ENCODE measurements around the gene HLA-DMB. TPM values are rescaled to one million over a fixed set of nuclear protein-coding genes. Genes with fewer than 3 reads are reported as not detected.

HLA-DMB gene
- total RNA-seq, 4 donors from 2014 or later: 4.3 to 8.1 (median 5.6) TPM

DNA sequence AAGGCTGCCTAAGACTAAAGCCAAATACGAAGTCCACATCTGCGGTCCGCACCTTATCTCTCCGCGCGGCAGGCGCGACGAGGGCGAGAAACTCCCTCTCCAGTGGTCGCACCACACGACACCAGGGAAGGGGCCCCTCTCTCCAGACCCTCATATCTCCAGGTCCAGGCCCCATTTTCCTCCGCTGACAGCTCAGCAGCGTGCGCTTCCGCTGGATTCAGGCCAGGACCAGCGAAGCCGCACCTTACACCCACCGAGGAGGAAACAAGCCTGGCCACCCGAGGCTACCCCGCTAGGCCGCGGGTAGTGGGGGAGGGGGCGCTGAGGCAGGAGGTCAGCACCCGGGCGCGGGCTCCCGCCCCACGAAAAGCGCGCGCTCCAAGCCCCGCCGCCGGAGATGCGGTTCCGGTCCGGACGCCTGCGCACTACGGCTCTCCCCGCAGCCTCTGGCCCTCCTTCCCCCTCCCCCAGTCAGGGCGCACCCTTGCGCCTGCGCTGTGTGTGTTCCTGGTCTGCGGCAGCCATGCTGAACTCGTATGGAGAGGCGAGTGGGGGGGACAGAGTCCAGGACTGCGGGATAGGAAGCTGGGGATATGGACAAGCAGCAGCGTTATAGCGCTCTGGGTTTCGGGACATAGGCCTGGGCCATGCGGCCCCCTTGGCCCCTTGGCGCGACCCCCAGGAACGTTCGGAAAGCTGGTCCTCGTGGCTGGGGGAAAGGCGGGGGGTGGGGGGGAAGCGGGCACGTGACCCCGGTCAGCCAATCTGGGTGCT, 27.5 kb upstream of the HLA-DMB start, which contains the start of gene BRD2:
TSS of gene BRD2 (plus strand) at position 502 of the 774 bp plus-strand sequence. CDS start 4,305 bp downstream, outside the sequence.
- H3K27me3 ChIP-seq: no peaks in the 10 kb centered on the region
- TF ChIP-seq, protein P1, sequence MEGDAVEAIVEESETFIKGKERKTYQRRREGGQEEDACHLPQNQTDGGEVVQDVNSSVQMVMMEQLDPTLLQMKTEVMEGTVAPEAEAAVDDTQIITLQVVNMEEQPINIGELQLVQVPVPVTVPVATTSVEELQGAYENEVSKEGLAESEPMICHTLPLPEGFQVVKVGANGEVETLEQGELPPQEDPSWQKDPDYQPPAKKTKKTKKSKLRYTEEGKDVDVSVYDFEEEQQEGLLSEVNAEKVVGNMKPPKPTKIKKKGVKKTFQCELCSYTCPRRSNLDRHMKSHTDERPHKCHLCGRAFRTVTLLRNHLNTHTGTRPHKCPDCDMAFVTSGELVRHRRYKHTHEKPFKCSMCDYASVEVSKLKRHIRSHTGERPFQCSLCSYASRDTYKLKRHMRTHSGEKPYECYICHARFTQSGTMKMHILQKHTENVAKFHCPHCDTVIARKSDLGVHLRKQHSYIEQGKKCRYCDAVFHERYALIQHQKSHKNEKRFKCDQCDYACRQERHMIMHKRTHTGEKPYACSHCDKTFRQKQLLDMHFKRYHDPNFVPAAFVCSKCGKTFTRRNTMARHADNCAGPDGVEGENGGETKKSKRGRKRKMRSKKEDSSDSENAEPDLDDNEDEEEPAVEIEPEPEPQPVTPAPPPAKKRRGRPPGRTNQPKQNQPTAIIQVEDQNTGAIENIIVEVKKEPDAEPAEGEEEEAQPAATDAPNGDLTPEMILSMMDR (IDR thresholded peaks at IDR 0.05 in 4 of 5, conservative IDR thresholded peaks at IDR 0.05 in 1 of 5): no peak
- peak; percentile 96 to 99 for TF ChIP-seq POLR2A (IDR thresholded peaks at IDR 0.05)
- in situ Hi-C loops (cut with MboI; ENCODE audit: low sequenced_read_pairs in 4 of 4): loop anchor here in 3 of 4 donors (25.0 kb wide), 3 partner anchors 444 to 1006 kb away; partner anchors contain the start of genes AGER (in 3 of the 3), AGPAT1 (in 3 of the 3), GPSM3 (in 3 of the 3) and PBX2 (in 3 of the 3)
- peak within 1 kb of the TSS; percentile 75 to 95 (median 78) for H3K4me3 ChIP-seq
- peak; percentile 45 to 53 for ATAC-seq
- no peaks in the 10 kb centered on the region for H3K9me3 ChIP-seq
- peaks cover 20 to 32% of the 10 kb centered on the region in 2 donors for H3K4me1 ChIP-seq
- H3K27ac ChIP-seq: peak within 1 kb of the TSS; percentile 97 to 100 (median 100)
- DNase-seq: peak; percentile 96 to 97
- intact Hi-C loops (cut with DNase I; ENCODE audit: low total_unique reads): loop anchor here (1.0 to 5.0 kb wide), 6 partner anchors 15 to 791 kb away; partner anchors contain the start of genes AGPAT1, HLA-DMA, RNF5 and RXRB
- H3K36me3 ChIP-seq: peaks cover 0 to 10% of the 10 kb centered on the region in 2 donors

DNA sequence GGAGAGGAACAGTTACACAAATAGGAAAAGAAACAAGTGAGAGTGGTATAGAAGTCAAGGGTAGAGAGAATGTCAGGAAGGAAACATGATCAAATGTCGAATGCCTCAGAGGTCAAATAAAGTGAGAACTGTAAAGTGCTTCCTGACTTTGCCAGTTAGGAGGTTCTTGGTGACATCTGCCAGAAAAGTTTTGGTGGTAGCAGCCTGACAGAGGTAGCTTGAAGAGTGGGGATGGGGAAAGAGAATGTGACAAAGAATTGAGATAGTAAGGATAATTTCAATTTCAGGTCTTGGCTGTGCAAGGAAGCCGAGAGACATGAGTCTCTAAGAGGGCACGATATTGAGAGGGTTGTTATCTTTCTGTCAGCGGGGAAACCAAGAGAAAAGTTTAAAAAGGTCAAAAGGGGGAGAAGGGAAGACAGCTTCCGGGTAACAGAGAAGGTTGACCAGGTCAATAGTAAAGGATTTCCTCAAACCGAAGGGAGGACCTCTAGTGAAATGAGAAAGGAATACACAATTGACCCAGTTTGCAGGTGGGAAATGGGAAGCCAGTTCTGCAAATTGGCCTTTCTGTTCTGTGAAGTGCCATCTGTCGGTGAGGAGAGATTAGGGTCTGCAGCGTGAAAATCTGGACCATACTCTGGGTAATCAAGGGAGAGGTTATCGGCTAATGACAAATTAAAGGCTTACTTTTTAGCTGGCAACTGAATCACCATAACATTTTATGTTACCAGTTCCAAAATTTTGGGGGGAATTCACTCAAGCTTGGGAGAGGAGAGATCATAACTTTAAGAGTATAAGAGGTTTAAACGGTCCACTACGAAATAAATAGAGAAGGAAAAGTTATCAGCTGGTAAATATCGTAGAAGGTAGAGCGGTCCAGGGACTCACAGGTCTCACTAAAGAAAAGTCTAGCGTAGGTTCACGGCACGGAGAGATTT, 26.6 kb upstream of the HLA-DMB start:
- TF ChIP-seq POLR2A (IDR thresholded peaks at IDR 0.05): no peak
- TF ChIP-seq, protein P1 (IDR thresholded peaks at IDR 0.05 in 4 of 5, conservative IDR thresholded peaks at IDR 0.05 in 1 of 5): peak in 4 of 5 experiments; percentile 37 to 59 (median 46)
- H3K4me3 ChIP-seq: peak overlapping the region; percentile 75 to 95 (median 78)
- peaks cover 20 to 34% of the 10 kb centered on the region in 2 donors for H3K4me1 ChIP-seq
- in situ Hi-C loops (cut with MboI; ENCODE audit: low sequenced_read_pairs in 4 of 4): loop anchor here in 3 of 4 donors (25.0 kb wide), 3 partner anchors 445 to 1005 kb away; partner anchors contain the start of genes AGER (in 3 of the 3), AGPAT1 (in 3 of the 3), GPSM3 (in 3 of the 3) and PBX2 (in 3 of the 3)
- H3K27ac ChIP-seq: peak overlapping the region; percentile 97 to 100 (median 100)
- no peaks in the 10 kb centered on the region for H3K9me3 ChIP-seq
- DNase-seq (peak; percentile 32 to 45), ATAC-seq (peak in 1 of 2 donors; percentile 4)
- peaks cover 0 to 2% of the 10 kb centered on the region in 2 donors for H3K36me3 ChIP-seq
- intact Hi-C loops (cut with DNase I; ENCODE audit: low total_unique reads): loop anchor here (1.0 to 5.0 kb wide), 7 partner anchors 14 to 790 kb away; partner anchors contain the start of genes AGPAT1, HLA-DMA, RNF5 and RXRB
- H3K27me3 ChIP-seq: no peaks in the 10 kb centered on the region

DNA sequence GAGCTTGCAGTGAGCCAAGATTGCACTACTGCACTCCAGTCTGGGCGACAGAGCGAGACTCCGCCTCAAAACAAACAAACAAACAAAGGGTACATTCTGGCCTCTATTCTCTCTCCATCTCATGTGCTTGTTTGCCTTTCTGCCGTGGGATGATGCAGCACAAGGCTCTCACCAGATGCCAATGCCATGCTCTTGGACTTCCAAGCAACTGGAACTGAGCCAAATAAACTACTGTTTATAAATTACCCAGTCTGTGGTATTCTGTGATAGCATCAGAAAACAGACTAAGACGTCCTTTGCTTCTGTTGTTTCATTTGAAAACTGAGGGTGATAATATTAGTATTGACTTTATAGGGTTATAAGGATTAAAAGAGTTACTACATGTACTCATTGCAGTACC, 23.9 kb upstream of the HLA-DMB start:
- DNase-seq (no peak), ATAC-seq (no peak)
- TF ChIP-seq, protein P1 (IDR thresholded peaks at IDR 0.05 in 4 of 5, conservative IDR thresholded peaks at IDR 0.05 in 1 of 5): no peak
- no peak for TF ChIP-seq POLR2A (IDR thresholded peaks at IDR 0.05)
- Histone ChIP-seq H3K36me3 (no peaks in the 10 kb centered on the region), H3K4me1 (peaks cover 23 to 36% of the 10 kb centered on the region in 2 donors), H3K4me3 (no peak overlapping the region), H3K27me3 (no peaks in the 10 kb centered on the region), H3K9me3 (no peaks in the 10 kb centered on the region), H3K27ac (peak overlapping the region in 3 of 4 donors; percentile 99 to 100 (median 100))
- intact Hi-C loops (cut with DNase I; ENCODE audit: low total_unique reads): loop anchor here (5.0 kb wide), 3 partner anchors 283 to 787 kb away; partner anchors contain the start of genes AGPAT1 and RNF5
- in situ Hi-C loops (cut with MboI; ENCODE audit: low sequenced_read_pairs in 4 of 4): loop anchor here in 3 of 4 donors (25.0 kb wide), 3 partner anchors 448 to 1002 kb away; partner anchors contain the start of genes AGER (in 3 of the 3), AGPAT1 (in 3 of the 3), GPSM3 (in 3 of the 3) and PBX2 (in 3 of the 3)

DNA sequence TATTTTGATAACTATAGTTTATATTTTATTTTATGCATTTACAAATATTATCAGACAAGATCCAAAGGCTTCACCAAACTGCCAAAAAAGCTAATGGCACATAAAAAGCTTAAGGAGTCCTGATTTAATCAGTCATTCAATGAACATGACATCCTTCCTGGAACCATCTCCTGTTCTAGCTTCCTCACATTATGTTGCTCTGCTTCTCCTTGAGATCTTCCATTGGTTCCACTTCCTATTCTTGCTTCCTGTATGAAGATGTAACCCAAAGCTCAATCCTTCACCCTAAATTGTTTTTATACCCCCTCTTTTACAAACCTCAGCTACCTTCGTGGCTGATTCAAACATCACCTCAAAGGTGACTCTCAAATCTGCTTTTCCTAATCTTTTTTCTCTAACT, 23.0 kb upstream of the HLA-DMB start:
- H3K4me3 ChIP-seq: no peak overlapping the region
- ATAC-seq (no peak), DNase-seq (no peak)
- intact Hi-C loops (cut with DNase I; ENCODE audit: low total_unique reads) (no loop called here), in situ Hi-C loops (cut with MboI; ENCODE audit: low sequenced_read_pairs in 4 of 4) (loop anchor here in 3 of 4 donors (25.0 kb wide), 3 partner anchors 448 to 1002 kb away; partner anchors contain the start of genes AGER (in 3 of the 3), AGPAT1 (in 3 of the 3), GPSM3 (in 3 of the 3) and PBX2 (in 3 of the 3))
- H3K36me3 ChIP-seq: no peaks in the 10 kb centered on the region
- H3K9me3 ChIP-seq: no peaks in the 10 kb centered on the region
- peak overlapping the region in 1 of 4 donors; percentile 99 for H3K27ac ChIP-seq
- no peaks in the 10 kb centered on the region for H3K27me3 ChIP-seq
- H3K4me1 ChIP-seq: peaks cover 23 to 36% of the 10 kb centered on the region in 2 donors
- TF ChIP-seq, protein P1 (IDR thresholded peaks at IDR 0.05 in 4 of 5, conservative IDR thresholded peaks at IDR 0.05 in 1 of 5): no peak
- TF ChIP-seq POLR2A (IDR thresholded peaks at IDR 0.05): no peak
